ENCODE measurements around the gene RAD54L2. TPM values are rescaled to one million over a fixed set of nuclear protein-coding genes. Genes with fewer than 3 reads are reported as not detected.

RAD54L2 gene
- total RNA-seq, 1 experiment from 2014 or later: 13.1 TPM

Other genes with a start within 250 kb of the RAD54L2 start
- 112 and 162 TPM in 2 replicates for gene MANF, start 153.4 kb upstream of the RAD54L2 start, total RNA-seq (2014; rRNA removed; shearing (Covaris generic))
- 48.4 and 52.6 TPM in 2 replicates for gene RBM15B, start 147.4 kb upstream of the RAD54L2 start, total RNA-seq (2014; rRNA removed; shearing (Covaris generic))
- gene DCAF1, start 38.7 kb upstream of the RAD54L2 start, total RNA-seq (2014; rRNA removed; shearing (Covaris generic)): 8.6 and 12.6 TPM in 2 replicates
- 67.9 and 69.7 TPM in 2 replicates for gene TEX264, start 132.5 kb downstream of the RAD54L2 start, total RNA-seq (2014; rRNA removed; shearing (Covaris generic))
- under 0.01 TPM in 1 of 2 replicates, not detected in the other for gene GRM2, start 168.3 kb downstream of the RAD54L2 start, total RNA-seq (2014; rRNA removed; shearing (Covaris generic))
- gene IQCF6, start 240.5 kb downstream of the RAD54L2 start, total RNA-seq (2014; rRNA removed; shearing (Covaris generic)): not detected in 2 replicates